Ramos (cell line): Measurements from ENCODE around the gene SMIM13.

Experiments
- in situ Hi-C: fragments of 300-500 bp; cut with MboI; formaldehyde crosslinking; loops from one replicate; pipeline ENCODE4 v1.14.3; 2022; ENCODE audit warnings: low sequenced_read_pairs; ENCODE audit not compliant: unreplicated experiment

The SMIM13 gene

DNA sequence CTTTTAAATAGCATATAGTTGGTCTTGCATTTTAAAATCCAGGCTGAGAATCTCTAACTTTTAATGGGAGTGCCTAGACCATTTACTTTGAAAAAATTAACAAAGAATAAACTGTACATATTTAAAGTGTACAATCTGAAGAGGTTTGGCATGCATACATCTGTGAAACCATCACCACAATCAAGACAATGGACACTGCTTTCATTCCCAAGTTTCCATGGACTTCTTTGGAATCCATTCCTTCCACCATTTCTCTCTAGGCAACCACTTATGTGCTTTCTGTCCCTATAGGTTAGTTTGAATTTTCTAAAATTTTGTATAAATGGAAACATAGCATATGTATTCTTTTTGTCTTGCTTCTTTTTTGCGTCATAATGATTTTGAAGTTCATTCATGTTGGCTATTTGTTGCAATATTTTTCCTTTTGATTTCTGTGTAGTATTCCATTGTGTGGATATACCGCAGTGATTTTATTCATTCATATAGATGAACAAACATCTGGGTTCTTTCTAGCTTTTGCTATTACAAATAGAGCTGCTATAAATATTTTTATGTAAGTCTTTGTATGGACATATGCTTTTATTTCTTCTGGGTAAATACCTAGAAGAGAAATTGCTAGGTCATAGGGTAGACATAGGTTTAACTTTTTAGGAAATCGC is 88.0 kb downstream of the SMIM13 start:
- in situ Hi-C loops = no loop called here

GRCh38 chr6:11183761-11184362 is 90.2 kb downstream of the SMIM13 start:
- in situ Hi-C loops = no loop called here

DNA sequence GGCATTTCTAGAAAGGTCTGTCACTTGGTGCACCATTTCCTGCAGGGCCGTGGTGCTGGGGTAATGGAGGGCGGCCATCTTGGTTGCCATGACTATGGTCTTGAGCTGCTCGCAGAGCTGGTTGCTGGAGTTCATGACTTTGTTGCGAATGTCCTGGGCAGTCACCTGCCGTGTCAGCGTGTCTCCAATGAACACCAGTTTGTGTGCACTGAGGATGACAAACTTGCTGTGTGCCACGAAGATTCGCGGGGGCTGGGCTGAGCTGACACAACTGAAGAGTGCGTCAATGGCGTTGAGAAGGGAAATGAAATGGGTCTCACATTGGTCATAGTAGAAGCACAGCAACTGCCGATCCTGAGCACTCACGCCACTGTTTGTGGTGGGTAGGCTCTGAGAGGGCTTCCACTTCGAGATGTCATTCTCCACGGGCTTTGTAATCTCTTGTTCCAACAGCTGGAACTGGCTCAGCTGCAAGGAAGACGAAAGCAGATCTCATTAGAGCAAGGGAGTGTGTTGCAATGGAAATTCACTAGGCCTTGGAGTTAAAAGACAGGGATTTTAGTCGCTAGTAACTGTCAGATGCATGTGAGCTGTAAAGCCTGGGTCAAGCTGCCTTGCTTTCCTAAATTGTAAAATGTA is 91.7 kb downstream of the SMIM13 start:
- in situ Hi-C loops = no loop called here

DNA sequence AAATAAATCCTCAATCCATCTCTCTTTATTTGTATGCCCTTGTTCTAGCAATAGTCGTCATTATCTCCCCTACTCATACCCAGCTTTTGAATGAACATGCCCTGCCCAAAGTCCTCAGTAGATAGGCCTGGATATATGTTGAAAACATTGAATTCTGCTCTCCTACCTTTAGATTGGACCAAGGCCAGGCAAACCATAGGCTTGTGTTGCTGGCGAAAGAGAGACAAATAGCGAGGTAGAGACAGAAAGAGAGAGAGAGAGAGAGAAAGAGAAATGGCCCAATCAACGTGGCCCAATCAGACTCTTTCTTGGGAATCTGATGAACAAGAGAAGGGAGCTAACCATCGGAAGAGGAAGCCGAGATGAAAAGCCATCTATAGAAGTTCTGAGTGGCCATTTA is 93.7 kb downstream of the SMIM13 start:
- in situ Hi-C loops = no loop called here
